ENCODE measurements around the gene LRRK1.

The LRRK1 gene

DNA sequence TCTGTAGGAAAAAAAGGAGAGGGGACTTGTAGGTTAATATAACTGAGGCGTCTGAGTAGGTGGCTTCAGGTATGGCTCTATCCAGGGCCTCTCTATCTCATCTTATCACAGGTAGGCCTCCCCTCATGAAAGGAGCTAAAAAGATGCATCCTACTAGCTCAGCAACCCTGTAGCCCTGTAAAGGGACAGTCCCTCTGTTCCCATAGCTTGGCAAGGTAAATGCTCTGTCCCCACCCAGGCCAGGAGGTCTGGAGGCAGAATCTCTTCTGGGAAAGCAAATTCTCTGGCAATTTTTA lies 197.5 kb downstream of the LRRK1 start:
- no peak for TF ChIP-seq CTCF (conservative IDR thresholded peaks at IDR 0.05)
- TF ChIP-seq ZFX (IDR thresholded peaks at IDR 0.05) = no peak
- H3K27ac ChIP-seq = no peak overlapping the region

GRCh38 chr15:101118116-101118515 lies 199.0 kb downstream of the LRRK1 start:
- H3K27ac ChIP-seq = no peak overlapping the region
- TF ChIP-seq ZFX (IDR thresholded peaks at IDR 0.05) (no peak), CTCF (conservative IDR thresholded peaks at IDR 0.05) (no peak)

GRCh38 chr15:101118615-101119014 lies 199.5 kb downstream of the LRRK1 start:
- no peak overlapping the region for H3K27ac ChIP-seq
- TF ChIP-seq ZFX (IDR thresholded peaks at IDR 0.05) = no peak

- TF ChIP-seq CTCF (conservative IDR thresholded peaks at IDR 0.05) = no peak
- no peak for TF ChIP-seq ZFX (IDR thresholded peaks at IDR 0.05)
- H3K27ac ChIP-seq = no peak overlapping the region
Observed at GRCh38 chr15:101119181-101119580, 200.0 kb downstream of the LRRK1 start.

Measured in C4-2B (cell line).